H9 (cell line): ENCODE data around the gene DLG1. TPM values are rescaled to one million over a fixed set of nuclear protein-coding genes. Genes with fewer than 3 reads are reported as not detected.
"Not testable (repeated sequence)": the region's sequence is repeated elsewhere in the genome, so short reads cannot be mapped to it uniquely, and the experiment has no call there.

Experiments used
- DNase-seq: peaks from one replicate; pipeline ENCODE4 v3.0.0-alpha.2; 2017
- H2AFZ ChIP-seq: one replicate; pipeline ENCODE4 v1.6.1; 2013; ENCODE audit warnings: mild to moderate bottlenecking, low read length, control low read depth, moderate library complexity
- H2AK5ac ChIP-seq: 2 replicates; pipeline ENCODE4 v1.6.1; 2013; ENCODE audit warnings: low read length, control low read depth, mixed read lengths; ENCODE audit not compliant: insufficient read length
- H2BK120ac ChIP-seq: one replicate; pipeline ENCODE4 v1.6.1; 2013; ENCODE audit warnings: low read depth, mild to moderate bottlenecking, low read length, control low read depth, inconsistent platforms; ENCODE audit not compliant: poor library complexity, severe bottlenecking
- H2BK12ac ChIP-seq: 2 replicates; pipeline ENCODE4 v1.6.1; 2013; ENCODE audit warnings: low read length, control low read depth, mixed read lengths, low read depth; ENCODE audit not compliant: insufficient read length
- H2BK15ac ChIP-seq: 2 replicates; pipeline ENCODE4 v1.6.1; 2013; ENCODE audit warnings: low read depth, low read length, control low read depth
- H2BK20ac ChIP-seq: one replicate; pipeline ENCODE4 v1.6.1; 2013; ENCODE audit warnings: low read depth, mild to moderate bottlenecking, low read length, control low read depth, inconsistent platforms; ENCODE audit not compliant: poor library complexity, severe bottlenecking
- H2BK5ac ChIP-seq: 2 replicates; pipeline ENCODE4 v1.6.1; 2013; ENCODE audit warnings: low read length, control low read depth, mixed read lengths; ENCODE audit not compliant: insufficient read length
- H3K14ac ChIP-seq: 2 replicates; pipeline ENCODE4 v1.6.1; 2013; ENCODE audit warnings: low read length, control low read depth; ENCODE audit not compliant: insufficient read depth
- H3K18ac ChIP-seq: 2 replicates; pipeline ENCODE4 v1.6.1; 2013; ENCODE audit warnings: low read depth, mild to moderate bottlenecking, mixed read lengths, low read length, control low read depth; ENCODE audit not compliant: insufficient read length
- H3K23ac ChIP-seq: 2 replicates; pipeline ENCODE4 v1.6.1; 2013; ENCODE audit warnings: low read length, control low read depth, mixed read lengths, low read depth; ENCODE audit not compliant: insufficient read length
- H3K23me2 ChIP-seq: 2 replicates; pipeline ENCODE4 v1.6.1; 2013; ENCODE audit warnings: low read depth, mild to moderate bottlenecking, mixed read lengths, low read length, control low read depth; ENCODE audit not compliant: insufficient read length, poor library complexity, severe bottlenecking
- H3K27ac ChIP-seq: 2 replicates; pipeline ENCODE4 v1.5.1; 2013; ENCODE audit warnings: low read length, control low read depth, mixed read lengths, low read depth; ENCODE audit not compliant: insufficient read length
- H3K27me3 ChIP-seq: 2 replicates; pipeline ENCODE4 v1.6.1; 2013; ENCODE audit warnings: low read length, control low read depth, inconsistent platforms; ENCODE audit not compliant: insufficient read depth
- H3K4ac ChIP-seq: 2 replicates; pipeline ENCODE4 v1.6.1; 2013; ENCODE audit warnings: low read depth, mild to moderate bottlenecking, control low read depth, inconsistent platforms, low read length, moderate library complexity
- H3K4me1 ChIP-seq: 2 replicates; pipeline ENCODE4 v1.6.1; 2013; ENCODE audit warnings: low read length, control low read depth, inconsistent platforms; ENCODE audit not compliant: insufficient read depth
- H3K4me2 ChIP-seq: 2 replicates; pipeline ENCODE4 v1.6.1; 2013; ENCODE audit warnings: low read length, control low read depth, mixed read lengths; ENCODE audit not compliant: insufficient read length, insufficient read depth
- H3K56ac ChIP-seq: 2 replicates; pipeline ENCODE4 v1.6.1; 2013; ENCODE audit warnings: low read depth, mild to moderate bottlenecking, mixed read lengths, low read length, control low read depth; ENCODE audit not compliant: insufficient read length
- H3K79me1 ChIP-seq: 2 replicates; pipeline ENCODE4 v1.6.1; 2013; ENCODE audit warnings: low read depth, mild to moderate bottlenecking, moderate library complexity, low read length, control low read depth, inconsistent platforms; ENCODE audit not compliant: insufficient read depth, poor library complexity, severe bottlenecking
- H3K79me2 ChIP-seq: 2 replicates; pipeline ENCODE4 v1.6.1; 2013; ENCODE audit warnings: low read length, control low read depth, inconsistent platforms; ENCODE audit not compliant: insufficient read depth
- H3K9ac ChIP-seq: 2 replicates; pipeline ENCODE4 v1.6.1; 2013; ENCODE audit warnings: low read length, control low read depth, mixed read lengths; ENCODE audit not compliant: insufficient read length; ENCODE audit errors: extremely low read depth
- H3K9me3 ChIP-seq: one replicate; pipeline ENCODE4 v1.6.1; 2013; ENCODE audit warnings: low read depth, low read length, inconsistent platforms; ENCODE audit not compliant: control insufficient read depth
- H3T11ph ChIP-seq: one replicate; pipeline ENCODE4 v1.6.1; 2013; ENCODE audit warnings: mild to moderate bottlenecking, low read length, control low read depth, inconsistent platforms
- H4K20me1 ChIP-seq: one replicate; pipeline ENCODE4 v1.6.1; 2013; ENCODE audit not compliant: control insufficient read depth, insufficient read length, insufficient read depth
- H4K5ac ChIP-seq: 2 replicates; pipeline ENCODE4 v1.6.1; 2013; ENCODE audit warnings: low read depth, mild to moderate bottlenecking, mixed read lengths, low read length, control low read depth; ENCODE audit not compliant: insufficient read length
- H4K8ac ChIP-seq: replicated peaks from 2 replicates; pipeline ENCODE4 v1.6.1; 2013; ENCODE audit warnings: low read length, control low read depth, mixed read lengths, low read depth; ENCODE audit not compliant: insufficient read length
- H4K91ac ChIP-seq: 2 replicates; pipeline ENCODE4 v1.6.1; 2013; ENCODE audit warnings: low read depth, mild to moderate bottlenecking, moderate library complexity, mixed read lengths, low read length, control low read depth; ENCODE audit not compliant: insufficient read length
- H3K27ac Mint-ChIP-seq, 3 experiments: 2 replicates in 2 of 3; 3 replicates in 1 of 3; pipeline ENCODE4 v1.8.0; 2020 to 2021; ENCODE audit warnings: mixed read lengths in 3 of 3, mild to moderate bottlenecking in 1 of 3, moderate library complexity in 1 of 3
- H3K27me3 Mint-ChIP-seq: 2 replicates; pipeline ENCODE4 v1.8.0; 2021; ENCODE audit warnings: low read depth, mild to moderate bottlenecking, moderate library complexity, mixed read lengths
- H3K36me3 Mint-ChIP-seq, 3 experiments: 2 replicates in 2 of 3; 3 replicates in 1 of 3; pipeline ENCODE4 v1.8.0; 2020 to 2021; ENCODE audit warnings: low read depth in 3 of 3, mixed read lengths in 3 of 3; ENCODE audit not compliant: insufficient read depth in 1 of 3
- H3K4me1 Mint-ChIP-seq, 2 experiments: 2 replicates each; pipeline ENCODE4 v1.8.0; 2020; ENCODE audit warnings: mixed read lengths in 2 of 2
- H3K4me3 Mint-ChIP-seq, 2 experiments: 2 replicates in 1 of 2; 3 replicates in 1 of 2; pipeline ENCODE4 v1.8.0; 2020 to 2021; ENCODE audit warnings: mild to moderate bottlenecking in 2 of 2, mixed read lengths in 2 of 2, moderate library complexity in 1 of 2
- H3K9me3 Mint-ChIP-seq, 2 experiments: 2 replicates in 1 of 2; 3 replicates in 1 of 2; pipeline ENCODE4 v1.8.0; 2020; ENCODE audit warnings: mild to moderate bottlenecking in 2 of 2, mixed read lengths in 2 of 2, moderate library complexity in 1 of 2
- CTCF ChIP-seq: fragments of 200-600 bp; sonication (generic); conservative IDR thresholded peaks from 3 replicates; pipeline ENCODE4 v1.8.0; 2021; ENCODE audit warnings: antibody characterized with exemption, mild to moderate bottlenecking
- WGBS: extraction: QIAGEN DNeasy Blood & Tissue Kit; methylation state at CpG from one replicate; pipeline ENCODE4 v1.1.7; 2013; ENCODE audit warnings: missing lambda C conversion rate, low lambda C conversion rate, mixed read lengths; ENCODE audit not compliant: insufficient read length; ENCODE audit errors: extremely low coverage; 5-methylcytosine and 5-hydroxymethylcytosine counted together
- total RNA-seq: library from RNA; stranded (reverse); gene quantifications from 2 replicates; pipeline ENCODE4 v1.2.1, GENCODE V29; 2021

The DLG1 gene
- total RNA-seq, 1 experiment from 2014 or later = 84.1 TPM

DNA sequence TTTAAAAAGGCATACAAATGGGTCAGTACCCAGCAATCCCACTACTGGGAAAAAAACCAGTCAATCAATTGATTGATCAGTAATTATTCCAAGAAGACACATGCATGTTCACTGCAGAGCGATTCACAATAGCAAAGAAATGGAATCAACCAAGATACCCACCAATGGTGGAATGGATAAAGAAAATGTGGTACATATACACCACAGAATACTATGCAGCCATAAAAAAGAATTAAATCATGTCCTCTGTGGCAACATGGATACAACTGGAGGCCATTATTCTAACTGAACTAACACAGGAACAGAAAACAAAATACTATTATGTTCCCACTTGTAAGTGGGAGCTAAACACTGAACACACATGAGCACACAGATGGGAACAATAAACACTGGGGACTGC, 103.1 kb downstream of the DLG1 start:
- H3K4me2 ChIP-seq = no peak overlapping the region
- H2BK120ac ChIP-seq = no peak overlapping the region
- WGBS = no CpG with 5 or more reads among the region's 1 CpG
- H2AK5ac ChIP-seq = no peak overlapping the region
- no peaks in the 10 kb centered on the region for H3K27me3 ChIP-seq
- H3K27me3 Mint-ChIP-seq = no peaks in the 10 kb centered on the region
- H3K9me3 ChIP-seq = no peaks in the 10 kb centered on the region
- H3K79me2 ChIP-seq = no peaks in the 10 kb centered on the region; the same call in 1 of the 2 replicates
- 0 out of 5 replicates have a peak, but pooled peaks cover 0 to 2% of the 10 kb centered on the region in 2 experiments for H3K9me3 Mint-ChIP-seq
- H2BK5ac ChIP-seq = no peak overlapping the region
- no peak overlapping the region for H3K27ac ChIP-seq
- H4K5ac ChIP-seq = no peak overlapping the region
- no peak for DNase-seq
- peaks cover 11% of the 10 kb centered on the region for H3K79me1 ChIP-seq
- no peak for TF ChIP-seq CTCF
- H3K36me3 Mint-ChIP-seq = peaks cover 7 to 21% (median 8%) of the 10 kb centered on the region in 3 experiments; a peak in 5 of 7 replicates
- no peaks in the 10 kb centered on the region for H4K20me1 ChIP-seq
- H3K14ac ChIP-seq = no peak overlapping the region
- H2BK12ac ChIP-seq = no peak overlapping the region
- no peak overlapping the region for H4K91ac ChIP-seq
- H3K56ac ChIP-seq = no peak overlapping the region
- H3T11ph ChIP-seq = no peak overlapping the region
- H3K27ac Mint-ChIP-seq = no peak overlapping the region
- no peak overlapping the region for H4K8ac ChIP-seq
- H3K4me3 Mint-ChIP-seq = no peak overlapping the region
- no peak overlapping the region for H3K4ac ChIP-seq
- H2BK20ac ChIP-seq = no peak overlapping the region
- no peaks in the 10 kb centered on the region for H3K23me2 ChIP-seq
- H3K4me1 ChIP-seq = no peaks in the 10 kb centered on the region
- no peak overlapping the region for H2AFZ ChIP-seq
- H3K18ac ChIP-seq = no peak overlapping the region
- no peaks in the 10 kb centered on the region for H3K4me1 Mint-ChIP-seq
- H3K9ac ChIP-seq = no peak overlapping the region
- no peak overlapping the region for H2BK15ac ChIP-seq
- H3K23ac ChIP-seq = no peak overlapping the region

GRCh38 chr3:197193759-197194158, 104.7 kb downstream of the DLG1 start:
- not testable (repeated sequence) for H3K9me3 Mint-ChIP-seq, H3K9me3 ChIP-seq, H2BK20ac ChIP-seq, H3K9ac ChIP-seq, H2BK5ac ChIP-seq, H3K56ac ChIP-seq, H2BK120ac ChIP-seq, H3K27ac ChIP-seq, H3K14ac ChIP-seq, H3K27me3 Mint-ChIP-seq, H3K4ac ChIP-seq, H3K4me3 Mint-ChIP-seq, H2AFZ ChIP-seq, H3K27ac Mint-ChIP-seq, H3T11ph ChIP-seq, H2AK5ac ChIP-seq, DNase-seq, H4K5ac ChIP-seq, H3K79me2 ChIP-seq, H3K4me1 Mint-ChIP-seq, H3K4me1 ChIP-seq, H3K27me3 ChIP-seq, H3K18ac ChIP-seq, H4K8ac ChIP-seq, H3K23ac ChIP-seq, H4K91ac ChIP-seq, H2BK15ac ChIP-seq, H4K20me1 ChIP-seq, H3K4me2 ChIP-seq, H2BK12ac ChIP-seq, H3K23me2 ChIP-seq
- no CpG with 5 or more reads among the region's 3 CpGs for WGBS
- peaks cover 7 to 21% (median 8%) of the 10 kb centered on the region in 3 experiments; a peak in 5 of 7 replicates for H3K36me3 Mint-ChIP-seq
- H3K79me1 ChIP-seq = peaks cover 11% of the 10 kb centered on the region
